GM12891 (cell line): ENCODE data around the gene ABHD2.

ENCODE experiments used
- POLR2A ChIP-seq: IDR thresholded peaks from 2 replicates; pipeline ENCODE4 v1.6.1; 2011; ENCODE audit warnings: low read depth, low read length, control low read depth
- POLR2AphosphoS5 ChIP-seq: IDR thresholded peaks from 2 replicates; pipeline ENCODE4 v1.6.1; 2011; ENCODE audit warnings: low read depth, low read length, control low read depth
- TAF1 ChIP-seq: IDR thresholded peaks from 2 replicates; pipeline ENCODE4 v1.6.1; 2011; ENCODE audit warnings: low read depth, low read length, control low read depth

GRCh38 chr15:89157061-89157460 lies 68.8 kb downstream of the ABHD2 start:
- no peak for TF ChIP-seq POLR2A
- no peak for TF ChIP-seq TAF1
- no peak for TF ChIP-seq POLR2AphosphoS5
